AG09309 (cell line): ENCODE measurements around the gene PSMA3.

Experiments used
- DNase-seq: peaks from one replicate; pipeline ENCODE4 v3.0.0-alpha.2; 2010; ENCODE audit warnings: low read depth
- H3K4me3 ChIP-seq: 2 replicates; pipeline ENCODE4 v1.5.1; 2011; ENCODE audit warnings: mild to moderate bottlenecking, low read depth, low read length, moderate library complexity; ENCODE audit not compliant: control insufficient read depth
- CTCF ChIP-seq: IDR thresholded peaks from 2 replicates; pipeline ENCODE4 v1.5.1; 2011; ENCODE audit warnings: mild to moderate bottlenecking, low read depth, low read length, inconsistent platforms; ENCODE audit not compliant: insufficient read depth, control insufficient read depth; ENCODE audit errors: missing control alignments

The PSMA3 gene

GRCh38 chr14:58244556-58245387 is at the start of gene PSMA3:
TSS of gene PSMA3 (plus strand) at chr14:58244843. CDS start at chr14:58244921, 78 bp downstream.
- peak; percentile 89 for DNase-seq
- no peak for TF ChIP-seq CTCF
- peak within 1 kb of the TSS; percentile 88 for H3K4me3 ChIP-seq

- no peak overlapping the region for H3K4me3 ChIP-seq
- TF ChIP-seq CTCF: no peak
- DNase-seq: no peak
Observed at GRCh38 chr14:58196198-58196597, 48.4 kb upstream of the PSMA3 start.

GRCh38 chr14:58198086-58198485 is 46.6 kb upstream of the PSMA3 start:
- no peak overlapping the region for H3K4me3 ChIP-seq
- no peak for TF ChIP-seq CTCF
- no peak for DNase-seq

- DNase-seq: no peak
- H3K4me3 ChIP-seq: peak within 1 kb of the TSS; percentile 85
- TF ChIP-seq CTCF: no peak
Observed at GRCh38 chr14:58199726-58200479, 44.7 kb upstream of the PSMA3 start, which contains the start of gene ACTR10. TSS of gene ACTR10 (plus strand) at chr14:58200149. CDS start at chr14:58200218, 69 bp downstream.

GRCh38 chr14:58200480-58200841 is 44.2 kb upstream of the PSMA3 start:
- TF ChIP-seq CTCF: no peak
- H3K4me3 ChIP-seq: peak overlapping the region; percentile 85
- DNase-seq: no peak

- TF ChIP-seq CTCF: no peak
- peak overlapping the region; percentile 85 for H3K4me3 ChIP-seq
- no peak for DNase-seq
Observed at GRCh38 chr14:58200846-58201245, 43.8 kb upstream of the PSMA3 start.
